Neuronal stem cell (in vitro differentiated cells): ENCODE measurements around the gene PLEKHA7.
"Not testable (repeated sequence)": the region's sequence is repeated elsewhere in the genome, so short reads cannot be mapped to it uniquely, and the experiment has no call there.

Source experiments
- DNase-seq: peaks from one replicate; pipeline ENCODE4 v3.0.0-alpha.2; 2013; ENCODE audit warnings: low spot score
- H2AFZ ChIP-seq: one replicate; pipeline ENCODE4 v1.6.1; 2013; ENCODE audit warnings: mild to moderate bottlenecking, low read length, inconsistent platforms
- H2AK5ac ChIP-seq: 2 replicates; pipeline ENCODE4 v1.6.1; 2013; ENCODE audit warnings: low read depth, mild to moderate bottlenecking, inconsistent platforms, low read length, moderate library complexity, mixed read lengths
- H2BK120ac ChIP-seq: 2 replicates; pipeline ENCODE4 v1.6.1; 2013; ENCODE audit warnings: low read depth, mild to moderate bottlenecking, inconsistent platforms, low read length, moderate library complexity, mixed read lengths
- H2BK12ac ChIP-seq: one replicate; pipeline ENCODE4 v1.6.1; 2013; ENCODE audit warnings: low read length, inconsistent platforms
- H2BK15ac ChIP-seq: 2 replicates; pipeline ENCODE4 v1.6.1; 2013; ENCODE audit warnings: mild to moderate bottlenecking, low read length, inconsistent platforms, mixed read lengths
- H2BK5ac ChIP-seq: one replicate; pipeline ENCODE4 v1.6.1; 2013; ENCODE audit warnings: inconsistent platforms, mild to moderate bottlenecking, low read length, moderate library complexity
- H3K14ac ChIP-seq: one replicate; pipeline ENCODE4 v1.6.1; 2013; ENCODE audit warnings: low read length, inconsistent platforms
- H3K18ac ChIP-seq: 2 replicates; pipeline ENCODE4 v1.6.1; 2013; ENCODE audit warnings: low read length, inconsistent platforms
- H3K23ac ChIP-seq: 2 replicates; pipeline ENCODE4 v1.6.1; 2013; ENCODE audit warnings: low read depth, mild to moderate bottlenecking, mixed read lengths, low read length, inconsistent platforms; ENCODE audit not compliant: poor library complexity
- H3K27ac ChIP-seq: replicated peaks from 3 replicates; pipeline ENCODE4 v1.5.1; 2013; ENCODE audit warnings: low read length, inconsistent platforms
- H3K27me3 ChIP-seq, 3 experiments: 2 replicates each; pipeline ENCODE4 v1.6.1; 2013; ENCODE audit warnings: low read length in 3 of 3, mild to moderate bottlenecking in 2 of 3, inconsistent platforms in 1 of 3, low read depth in 1 of 3, mixed read lengths in 1 of 3, moderate library complexity in 1 of 3; ENCODE audit not compliant: control insufficient read depth in 3 of 3, insufficient read depth in 3 of 3
- H3K36me3 ChIP-seq, 2 donors: replicated peaks in 1 of 2; 2 replicates each; pipeline ENCODE4 v1.6.1; 2013; ENCODE audit warnings: low read length in 2 of 2; ENCODE audit not compliant: control insufficient read depth in 2 of 2, insufficient read depth in 2 of 2
- H3K4ac ChIP-seq: 2 replicates; pipeline ENCODE4 v1.6.1; 2013; ENCODE audit warnings: inconsistent platforms, mild to moderate bottlenecking, low read length, moderate library complexity
- H3K4me1 ChIP-seq, 2 donors: 1 replicate in 1 of 2; 2 replicates in 1 of 2; pipeline ENCODE4 v1.6.1; 2013; ENCODE audit warnings: low read length in 2 of 2, low read depth in 1 of 2; ENCODE audit not compliant: control insufficient read depth in 2 of 2, insufficient read depth in 1 of 2
- H3K4me2 ChIP-seq: one replicate; pipeline ENCODE4 v1.6.1; 2013; ENCODE audit warnings: mild to moderate bottlenecking, low read length, inconsistent platforms; ENCODE audit not compliant: insufficient read depth, poor library complexity, severe bottlenecking
- H3K4me3 ChIP-seq, 2 donors: 2 replicates each; pipeline ENCODE4 v1.5.1; 2013; ENCODE audit warnings: low read length in 2 of 2, mild to moderate bottlenecking in 2 of 2, inconsistent platforms in 1 of 2, moderate library complexity in 1 of 2
- H3K79me1 ChIP-seq: one replicate; pipeline ENCODE4 v1.6.1; 2013; ENCODE audit warnings: low read depth, mild to moderate bottlenecking, inconsistent platforms, low read length, moderate library complexity
- H3K9ac ChIP-seq: one replicate; pipeline ENCODE4 v1.6.1; 2013; ENCODE audit warnings: mild to moderate bottlenecking, low read depth, low read length, inconsistent platforms; ENCODE audit not compliant: poor library complexity
- H3K9me3 ChIP-seq, 2 donors: replicated peaks in 1 of 2; 2 replicates each; pipeline versions ENCODE3 to v1.6.1; 2013; ENCODE audit warnings: low read length in 2 of 2, mild to moderate bottlenecking in 2 of 2, inconsistent platforms in 1 of 2, low read depth in 1 of 2, mixed read lengths in 1 of 2, moderate library complexity in 1 of 2; ENCODE audit not compliant: control insufficient read depth in 2 of 2, insufficient read depth in 1 of 2
- H4K8ac ChIP-seq: one replicate; pipeline ENCODE4 v1.6.1; 2013; ENCODE audit warnings: low read depth, mild to moderate bottlenecking, inconsistent platforms, low read length, moderate library complexity
- H4K91ac ChIP-seq: one replicate; pipeline ENCODE4 v1.6.1; 2013; ENCODE audit warnings: low read length, low read depth, mild to moderate bottlenecking, inconsistent platforms; ENCODE audit not compliant: poor library complexity
- WGBS, 2 donors: extraction: QIAGEN DNeasy Blood & Tissue Kit; methylation state at CpG; one replicate each; pipeline ENCODE4 v1.1.7; 2013; ENCODE audit warnings: missing lambda C conversion rate in 2 of 2, mixed read lengths in 1 of 2; ENCODE audit not compliant: insufficient read length in 2 of 2, insufficient replicate concordance in 1 of 2; ENCODE audit errors: extremely low coverage in 2 of 2; 5-methylcytosine and 5-hydroxymethylcytosine counted together

The PLEKHA7 gene

GRCh38 chr11:16873289-16873688 is 140.9 kb downstream of the PLEKHA7 start:
- Histone ChIP-seq H3K23ac (no peak overlapping the region), H2BK120ac (no peak overlapping the region), H2BK5ac (no peak overlapping the region), H4K91ac (no peak overlapping the region), H2BK15ac (no peak overlapping the region), H3K4me3 (no peak overlapping the region), H2BK12ac (no peak overlapping the region), H3K18ac (no peak overlapping the region), H3K27ac (no peak overlapping the region), H2AK5ac (no peak overlapping the region), H4K8ac (no peak overlapping the region), H3K79me1 (no peaks in the 10 kb centered on the region), H3K36me3 (peaks cover 0 to 10% of the 10 kb centered on the region in 2 donors), H3K9me3 (no peaks in the 10 kb centered on the region), H3K4me1 (peaks cover 6 to 23% of the 10 kb centered on the region in 2 donors), H2AFZ (no peak overlapping the region), H3K4ac (no peak overlapping the region), H3K9ac (no peak overlapping the region), H3K27me3 (no peaks in the 10 kb centered on the region), H3K4me2 (no peak overlapping the region), H3K14ac (no peak overlapping the region)
- no CpG with 5 or more reads among the region's 2 CpGs for WGBS, 2 donors
- DNase-seq, result no peak

- peaks cover 6 to 16% of the 10 kb centered on the region in 2 donors for H3K4me1 ChIP-seq
- no peaks in the 10 kb centered on the region for H3K9me3 ChIP-seq
- no peak overlapping the region for H2AK5ac ChIP-seq
- no peak overlapping the region for H2BK12ac ChIP-seq
- no peak overlapping the region for H4K8ac ChIP-seq
- H3K14ac ChIP-seq, result no peak overlapping the region
- no peaks in the 10 kb centered on the region for H3K27me3 ChIP-seq
- H3K36me3 ChIP-seq, result peaks cover 0 to 15% of the 10 kb centered on the region in 2 donors
- H2BK5ac ChIP-seq, result no peak overlapping the region
- no peak overlapping the region for H3K4me3 ChIP-seq
- H3K27ac ChIP-seq, result no peak overlapping the region
- no peak overlapping the region for H3K4ac ChIP-seq
- DNase-seq, result no peak
- no peak overlapping the region for H3K18ac ChIP-seq
- no CpG with 5 or more reads among the region's 5 CpGs for WGBS, 2 donors
- H3K23ac ChIP-seq, result no peak overlapping the region
- H3K9ac ChIP-seq, result no peak overlapping the region
- H3K4me2 ChIP-seq, result no peak overlapping the region
- no peak overlapping the region for H2BK120ac ChIP-seq
- H2AFZ ChIP-seq, result no peak overlapping the region
- H3K79me1 ChIP-seq, result no peaks in the 10 kb centered on the region
- no peak overlapping the region for H2BK15ac ChIP-seq
- H4K91ac ChIP-seq, result no peak overlapping the region
Measured at GRCh38 chr11:16871368-16871767, 142.8 kb downstream of the PLEKHA7 start.

- H3K27ac ChIP-seq, result no peak overlapping the region
Measured at GRCh38 chr11:16867097-16867496, 147.1 kb downstream of the PLEKHA7 start.

GRCh38 chr11:16864428-16864827 is 149.8 kb downstream of the PLEKHA7 start:
- not testable (repeated sequence) for H4K8ac ChIP-seq, H2AFZ ChIP-seq, H2BK12ac ChIP-seq, H2BK120ac ChIP-seq, H3K4me2 ChIP-seq, H3K27ac ChIP-seq, H3K79me1 ChIP-seq, H3K9me3 ChIP-seq, H3K18ac ChIP-seq, H2AK5ac ChIP-seq, H3K23ac ChIP-seq, H3K27me3 ChIP-seq, H3K4me3 ChIP-seq, DNase-seq, H2BK5ac ChIP-seq, H3K9ac ChIP-seq, H2BK15ac ChIP-seq, H4K91ac ChIP-seq, H3K14ac ChIP-seq, H3K4ac ChIP-seq
- Histone ChIP-seq H3K4me1 (peaks cover 19 to 20% of the 10 kb centered on the region in 2 donors), H3K36me3 (peaks cover 0 to 14% of the 10 kb centered on the region in 2 donors)
- no CpG with 5 or more reads among the region's 1 CpG for WGBS, 2 donors

More at GRCh38 chr11:16867097-16867496, 147.1 kb downstream of the PLEKHA7 start:
- Histone ChIP-seq H3K79me1 (no peaks in the 10 kb centered on the region), H3K36me3 (peaks cover 0 to 15% of the 10 kb centered on the region in 2 donors), H3K9ac (no peak overlapping the region), H3K4me1 (peaks cover 16% of the 10 kb centered on the region in 2 donors), H3K4me2 (no peak overlapping the region), H2AK5ac (no peak overlapping the region), H2BK12ac (no peak overlapping the region), H3K4me3 (no peak overlapping the region), H2BK15ac (no peak overlapping the region), H4K91ac (no peak overlapping the region), H2AFZ (no peak overlapping the region), H3K27me3 (no peaks in the 10 kb centered on the region), H2BK120ac (no peak overlapping the region), H3K4ac (no peak overlapping the region), H3K23ac (no peak overlapping the region), H3K18ac (no peak overlapping the region), H3K14ac (no peak overlapping the region), H4K8ac (no peak overlapping the region), H2BK5ac (no peak overlapping the region), H3K9me3 (no peaks in the 10 kb centered on the region)
- DNase-seq, result no peak
- WGBS, 2 donors, result no CpG with 5 or more reads among the region's 1 CpG
